IPS-18c (cell line): Measurements from ENCODE around the gene HAUS6.
"Not testable (repeated sequence)": the region's sequence is repeated elsewhere in the genome, so short reads cannot be mapped to it uniquely, and the experiment has no call there.

ENCODE experiments used
- H3K4me3 ChIP-seq: 2 replicates; pipeline ENCODE4 v1.7.0; 2013; ENCODE audit warnings: low read depth, mild to moderate bottlenecking, low read length, moderate library complexity; ENCODE audit not compliant: insufficient read depth
- H3K9me3 ChIP-seq: one replicate; pipeline ENCODE4 v1.6.1; 2013; ENCODE audit warnings: mild to moderate bottlenecking, low read length, moderate library complexity; ENCODE audit not compliant: control insufficient read depth, insufficient read depth

HAUS6 gene

DNA sequence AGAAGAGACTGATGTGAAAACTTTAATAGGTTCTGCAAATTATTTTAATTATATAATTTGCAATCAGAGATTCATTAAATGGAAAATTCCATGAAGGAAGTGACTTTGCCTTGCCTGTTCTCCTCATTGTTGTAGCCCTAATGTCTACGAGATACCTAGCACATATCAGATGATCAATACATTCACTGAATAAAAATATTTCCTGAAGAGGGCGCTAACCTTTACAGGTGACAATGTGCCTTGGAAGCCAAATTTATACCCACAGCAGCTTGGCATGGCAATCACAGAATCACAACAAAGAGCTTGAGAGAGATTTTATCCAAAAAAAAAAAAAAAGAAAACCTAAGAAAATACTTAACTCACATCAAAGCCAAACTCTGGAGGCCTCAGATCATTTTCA, 17.4 kb downstream of the HAUS6 start:
- Histone ChIP-seq H3K4me3 (no peak overlapping the region), H3K9me3 (no peaks in the 10 kb centered on the region)

DNA sequence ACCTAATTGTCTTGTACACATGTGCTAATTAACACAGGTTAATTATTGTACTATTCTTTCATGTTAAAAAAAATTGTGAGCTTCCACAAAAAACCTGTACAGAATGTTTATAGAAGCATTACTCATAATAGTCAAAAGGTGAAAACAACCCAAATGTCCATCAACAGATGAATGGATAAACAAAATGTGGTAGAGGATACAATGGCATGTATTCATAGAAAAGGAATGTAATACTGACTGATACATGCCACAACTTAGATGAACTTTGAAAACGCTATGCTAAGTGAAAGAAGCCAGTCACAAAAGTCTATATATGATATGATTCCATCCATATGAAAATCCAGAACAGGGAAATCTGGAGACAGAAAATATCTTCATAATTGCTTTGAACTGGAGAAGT, 27.9 kb downstream of the HAUS6 start:
- Histone ChIP-seq H3K9me3 (peaks cover 2% of the 10 kb centered on the region), H3K4me3 (no peak overlapping the region)

DNA sequence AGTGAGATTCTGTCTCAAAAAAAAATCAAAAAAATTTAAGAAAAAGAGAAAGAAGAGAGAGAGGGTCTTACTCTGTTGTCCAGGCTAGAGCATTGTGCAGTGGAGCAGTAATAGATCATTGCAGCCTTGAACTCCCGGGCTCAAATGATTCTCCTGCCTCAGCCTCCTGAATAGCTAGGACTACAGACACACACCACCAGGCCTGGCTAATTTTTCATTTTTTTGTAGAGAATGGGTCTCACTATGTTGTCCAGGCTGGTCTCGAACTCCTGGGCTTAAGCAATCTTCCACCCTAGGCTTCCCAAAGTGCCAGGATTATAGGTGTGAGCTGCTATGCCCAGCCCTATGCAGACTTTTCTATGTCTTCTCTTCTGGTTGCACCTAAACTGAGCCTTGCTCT, 28.5 kb downstream of the HAUS6 start:
- Histone ChIP-seq H3K4me3 (no peak overlapping the region), H3K9me3 (peaks cover 2% of the 10 kb centered on the region)

DNA sequence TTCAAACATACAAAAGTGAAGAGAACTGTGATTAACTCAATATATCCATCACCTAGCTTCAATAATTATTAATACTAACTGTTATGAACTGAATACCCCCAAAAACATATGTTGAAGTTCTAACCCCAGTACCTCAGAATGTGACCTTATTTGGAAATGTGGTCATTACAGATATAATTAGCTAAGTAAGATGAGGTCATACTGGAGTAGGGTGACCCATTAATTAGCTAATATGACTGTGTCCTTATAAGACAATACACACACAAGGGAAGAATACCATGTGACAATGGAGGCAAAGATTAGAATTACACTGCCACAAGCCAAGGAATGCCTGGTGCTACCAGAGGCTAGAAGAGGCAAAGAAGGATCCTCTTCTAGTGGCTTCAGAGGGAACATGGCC, 45.7 kb downstream of the HAUS6 start:
- Histone ChIP-seq H3K9me3 (no peaks in the 10 kb centered on the region), H3K4me3 (no peak overlapping the region)

DNA sequence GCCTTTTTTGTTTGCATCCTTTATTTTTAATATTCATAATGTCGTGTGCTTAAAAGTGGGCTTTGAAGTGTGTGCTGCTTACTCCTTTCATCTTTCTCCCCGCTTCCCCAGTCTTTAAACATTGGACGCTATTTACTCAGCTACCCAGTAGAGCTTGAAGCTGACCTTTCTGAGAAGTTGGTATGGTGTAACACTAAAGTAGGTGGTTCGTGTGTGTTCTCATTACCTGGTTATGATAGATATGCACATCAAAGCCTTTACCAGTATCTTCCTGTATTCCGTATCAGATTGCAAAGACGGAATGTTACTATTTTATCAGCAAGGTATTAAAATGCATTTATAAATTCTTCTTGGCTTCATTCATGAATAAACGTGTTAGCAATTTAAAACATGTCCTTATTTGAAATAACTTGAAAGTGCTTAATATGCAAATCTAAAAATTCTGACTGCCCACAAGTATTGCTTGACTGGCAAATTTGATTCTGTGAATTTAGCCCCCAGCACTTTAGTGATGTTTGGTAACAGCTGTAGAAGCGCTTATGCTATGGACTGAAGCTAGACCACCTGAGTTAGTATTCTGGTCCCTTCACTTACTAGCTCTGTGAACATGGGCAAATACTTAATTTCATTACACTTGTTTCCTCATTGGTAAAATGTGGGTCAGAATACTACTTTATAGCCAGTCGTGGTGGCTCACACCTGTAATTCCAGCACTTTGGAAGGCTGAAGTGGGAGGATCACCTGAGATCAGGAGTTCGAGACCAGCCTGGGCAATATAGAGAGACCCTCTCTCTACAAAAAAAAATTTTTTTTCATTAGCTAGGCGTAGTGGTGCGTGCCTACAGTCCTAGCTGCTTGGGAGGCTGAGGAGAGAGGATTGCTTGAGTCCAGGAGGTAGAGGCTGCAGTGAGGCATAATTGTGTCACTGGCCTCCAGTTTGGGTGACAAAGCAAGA, 51.8 kb downstream of the HAUS6 start:
- H3K4me3 ChIP-seq = peak overlapping the region; percentile 81
- H3K9me3 ChIP-seq = no peaks in the 10 kb centered on the region

DNA sequence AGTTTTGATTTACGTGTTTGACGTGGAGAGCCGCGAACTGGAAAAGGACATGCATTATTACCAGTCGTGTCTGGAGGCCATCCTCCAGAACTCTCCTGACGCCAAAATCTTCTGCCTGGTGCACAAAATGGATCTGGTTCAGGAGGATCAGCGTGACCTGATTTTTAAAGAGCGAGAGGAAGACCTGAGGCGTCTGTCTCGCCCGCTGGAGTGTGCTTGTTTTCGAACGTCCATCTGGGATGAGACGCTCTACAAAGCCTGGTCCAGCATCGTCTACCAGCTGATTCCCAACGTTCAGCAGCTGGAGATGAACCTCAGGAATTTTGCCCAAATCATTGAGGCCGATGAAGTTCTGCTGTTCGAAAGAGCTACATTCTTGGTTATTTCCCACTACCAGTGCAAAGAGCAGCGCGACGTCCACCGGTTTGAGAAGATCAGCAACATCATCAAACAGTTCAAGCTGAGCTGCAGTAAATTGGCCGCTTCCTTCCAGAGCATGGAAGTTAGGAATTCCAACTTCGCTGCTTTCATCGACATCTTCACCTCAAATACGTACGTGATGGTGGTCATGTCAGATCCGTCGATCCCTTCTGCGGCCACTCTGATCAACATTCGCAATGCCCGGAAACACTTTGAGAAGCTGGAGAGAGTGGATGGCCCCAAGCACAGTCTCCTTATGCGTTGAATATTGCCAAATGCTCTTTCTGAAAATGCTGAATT, 52.6 kb downstream of the HAUS6 start:
- Histone ChIP-seq H3K4me3 (peak overlapping the region; percentile 81), H3K9me3 (no peaks in the 10 kb centered on the region)

DNA sequence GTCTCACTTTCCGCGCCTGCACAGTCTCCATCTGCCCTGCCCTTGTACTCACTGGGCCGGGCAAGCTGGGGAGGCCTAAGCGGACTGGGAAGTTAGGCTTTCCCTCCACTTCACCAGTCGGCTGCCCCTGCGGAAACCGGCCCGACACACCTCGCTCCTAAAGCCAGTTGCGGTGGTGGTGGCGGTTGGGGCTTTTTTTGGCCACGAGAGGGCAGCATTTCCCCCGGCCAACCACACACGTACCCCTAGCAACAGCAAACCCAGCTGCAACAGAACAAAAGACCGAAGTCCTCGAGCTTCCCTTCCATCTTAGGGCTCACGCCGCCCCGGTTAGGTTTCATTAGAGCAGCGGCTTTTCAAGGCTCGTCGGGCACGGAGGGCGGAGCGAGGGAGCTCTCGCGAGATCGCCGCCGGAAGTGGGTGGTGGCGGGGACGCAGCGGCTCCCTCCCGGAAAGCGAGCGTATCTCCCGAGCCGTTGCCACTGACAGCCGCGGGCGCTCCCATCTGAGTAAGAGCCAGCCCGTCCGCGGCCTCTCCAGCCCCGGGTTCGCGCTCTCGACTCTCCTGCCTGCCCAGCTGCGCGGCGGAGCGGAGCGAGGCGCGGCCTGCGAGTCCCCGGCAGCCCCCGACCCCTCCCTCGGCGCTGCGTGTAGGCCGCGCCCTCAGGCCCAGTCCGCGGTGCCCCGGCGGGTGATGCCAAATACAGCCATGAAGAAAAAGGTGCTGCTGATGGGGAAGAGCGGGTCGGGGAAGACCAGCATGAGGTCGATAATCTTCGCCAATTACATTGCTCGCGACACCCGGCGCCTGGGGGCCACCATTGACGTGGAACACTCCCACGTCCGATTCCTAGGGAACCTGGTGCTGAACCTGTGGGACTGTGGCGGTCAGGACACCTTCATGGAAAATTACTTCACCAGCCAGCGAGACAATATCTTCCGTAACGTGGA, 53.5 kb downstream of the HAUS6 start, which contains the start of gene RRAGA:
TSS of gene RRAGA (plus strand) at position 462 of the 951 bp plus-strand sequence. CDS start at position 695, 233 bp downstream.
- peak within 1 kb of the TSS; percentile 81 for H3K4me3 ChIP-seq

DNA sequence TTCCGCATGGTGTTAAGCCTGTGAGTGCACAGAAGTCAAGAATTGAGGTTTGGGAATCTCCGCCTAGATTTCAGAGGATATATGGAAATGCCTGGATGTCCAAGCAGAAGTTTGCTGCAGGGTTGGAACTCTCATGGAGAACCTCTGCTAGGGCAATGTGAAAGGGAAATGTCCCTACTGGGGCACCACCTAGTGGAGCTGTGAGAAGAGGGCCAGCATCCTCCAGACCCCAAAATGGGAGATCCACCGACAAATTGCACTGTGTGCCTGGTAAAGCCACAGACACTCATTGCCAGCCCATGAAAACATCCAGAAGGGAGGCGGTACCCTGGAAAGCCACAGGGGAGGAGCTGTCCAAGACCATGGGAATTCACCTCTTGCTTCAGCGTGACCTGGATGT, 66.1 kb downstream of the HAUS6 start:
- Histone ChIP-seq H3K9me3 (no peaks in the 10 kb centered on the region), H3K4me3 (no peak overlapping the region)

More for the DNA sequence above, 53.5 kb downstream of the HAUS6 start, which contains the start of gene RRAGA:
- H3K9me3 ChIP-seq = no peaks in the 10 kb centered on the region

DNA sequence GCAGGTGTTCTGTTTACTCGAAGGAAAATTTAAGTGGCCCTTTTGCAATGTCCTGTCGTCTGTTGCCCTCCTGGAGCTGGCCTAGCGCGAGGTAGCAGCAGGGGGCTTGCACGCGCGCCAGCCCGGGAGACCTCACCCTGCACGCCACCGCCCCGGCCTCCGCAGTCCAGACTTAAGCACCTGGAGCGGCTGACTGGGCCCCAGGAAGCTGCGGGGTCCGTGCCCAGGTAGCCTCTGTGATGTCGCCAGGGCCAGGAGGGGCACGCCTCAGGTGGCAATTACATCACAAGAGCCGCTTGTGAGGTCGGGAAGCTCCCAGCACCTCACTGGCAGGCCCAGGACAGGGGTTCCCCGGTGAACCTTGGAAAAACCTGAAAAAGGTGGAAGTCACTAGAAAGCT, 69.7 kb downstream of the HAUS6 start, which contains the start of gene SAXO1:
TSS of gene SAXO1 (minus strand) at position 195 of the 400 bp plus-strand sequence. CDS start 301 bp downstream, outside the sequence.
- Histone ChIP-seq H3K4me3 (no peak within 1 kb of the TSS), H3K9me3 (no peaks in the 10 kb centered on the region)

DNA sequence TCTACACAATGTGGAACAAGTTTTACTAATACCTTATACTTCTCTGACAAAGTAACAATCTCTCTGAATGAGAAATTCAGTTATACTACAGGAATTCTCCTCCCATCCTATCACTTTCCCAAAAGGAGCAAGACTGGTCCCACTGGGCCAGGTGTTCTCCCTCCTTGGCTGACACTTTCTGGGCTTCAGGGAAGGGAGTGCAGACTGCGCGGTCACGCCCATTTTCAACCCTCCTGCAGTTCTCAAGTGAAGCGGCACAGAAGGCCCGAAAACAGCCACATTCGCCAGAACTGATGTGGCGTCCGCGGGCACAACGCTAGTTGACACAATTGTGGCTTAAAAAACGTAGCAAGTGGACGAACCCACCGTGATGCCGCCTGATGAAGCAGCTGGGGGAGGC, 70.3 kb downstream of the HAUS6 start:
- Histone ChIP-seq H3K4me3 (no peak overlapping the region), H3K9me3 (no peaks in the 10 kb centered on the region)

DNA sequence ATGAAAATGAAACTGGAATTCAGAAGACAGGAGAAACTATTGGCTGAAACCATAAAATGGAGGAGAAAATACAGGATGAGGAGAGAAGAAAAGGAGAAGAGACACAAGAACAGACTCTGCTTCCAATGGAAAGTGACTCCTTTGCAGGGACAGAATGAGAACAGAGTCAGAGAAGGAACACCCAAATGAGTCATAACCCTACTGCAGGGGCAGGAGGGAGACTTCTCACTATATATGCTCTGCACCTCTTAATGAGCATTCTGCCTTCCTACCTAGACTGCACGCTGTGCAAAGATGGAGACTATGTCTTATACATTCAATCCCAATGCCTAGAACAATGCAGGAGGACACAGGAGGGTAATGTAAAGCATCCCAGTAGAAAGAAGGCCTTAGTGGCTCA, 71.8 kb downstream of the HAUS6 start:
- Histone ChIP-seq H3K9me3 (no peaks in the 10 kb centered on the region), H3K4me3 (no peak overlapping the region)

DNA sequence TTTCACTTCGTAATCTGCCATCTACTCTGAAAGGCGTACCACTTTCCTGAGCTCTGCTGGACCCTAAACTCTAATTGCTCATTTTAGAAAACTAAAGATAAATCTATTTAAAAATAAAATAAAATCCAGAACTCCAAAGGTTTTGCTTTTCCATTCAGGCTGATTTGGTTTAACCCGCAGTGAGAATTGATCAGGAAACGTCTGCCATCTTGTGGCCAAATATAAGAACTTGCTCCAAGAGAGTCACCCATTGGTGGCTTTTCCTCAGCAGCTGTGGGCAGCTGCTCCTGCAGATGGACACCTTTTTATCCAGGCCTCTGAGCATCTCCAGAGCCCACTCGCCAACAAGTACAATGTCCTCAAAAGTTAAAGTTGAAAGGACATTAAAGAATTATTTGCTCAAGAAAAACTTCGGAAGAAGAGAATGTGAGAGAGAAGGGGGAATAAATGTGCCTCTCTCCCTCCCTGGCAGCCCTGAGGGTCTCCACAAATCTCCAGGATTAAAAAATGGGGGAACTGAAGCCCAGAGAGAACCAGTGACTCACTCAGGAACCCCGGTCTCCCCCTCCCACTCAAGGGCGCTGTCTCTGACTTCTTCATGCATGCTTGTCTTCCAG, 73.8 kb downstream of the HAUS6 start:
- Histone ChIP-seq H3K9me3 (no peaks in the 10 kb centered on the region), H3K4me3 (no peak overlapping the region)

DNA sequence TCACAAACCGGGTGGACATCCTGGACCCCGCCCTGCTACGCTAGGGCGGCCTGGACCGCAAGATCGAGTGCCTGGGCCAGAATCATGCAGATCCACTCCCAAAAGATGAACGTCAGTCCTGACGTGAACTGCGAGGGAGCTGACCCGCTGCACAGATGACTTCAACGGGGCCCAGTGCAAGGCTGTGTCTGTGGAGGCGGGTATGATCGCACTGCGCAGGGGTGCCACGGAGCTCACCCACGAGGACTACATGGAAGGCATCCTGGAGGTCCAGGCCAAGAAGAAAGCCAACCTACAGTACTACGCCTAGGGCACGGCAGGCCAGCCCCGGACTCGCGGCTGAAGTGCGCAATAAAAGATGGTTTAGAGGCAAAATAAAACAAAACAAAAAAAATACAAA, 74.9 kb downstream of the HAUS6 start:
- H3K4me3 ChIP-seq = no peak overlapping the region
- no peaks in the 10 kb centered on the region for H3K9me3 ChIP-seq

DNA sequence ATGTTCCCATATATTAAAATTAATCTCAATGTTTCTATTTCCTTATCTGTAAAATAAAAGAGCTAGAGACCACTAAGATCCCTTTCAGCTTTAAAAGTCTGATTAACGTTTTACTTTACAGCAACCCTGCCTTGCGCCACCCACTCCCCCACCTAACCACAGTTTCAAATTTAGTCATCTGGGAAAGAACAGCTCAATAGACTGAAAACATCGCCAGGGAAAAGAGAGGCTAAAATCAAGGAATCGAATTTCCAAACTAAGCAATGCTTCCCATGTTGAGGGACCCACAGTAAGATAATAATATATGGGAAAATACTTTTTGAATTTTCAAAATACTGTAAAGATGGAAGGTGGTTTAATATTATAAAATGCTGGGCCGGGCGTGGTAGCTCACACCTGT, 76.3 kb downstream of the HAUS6 start:
- Histone ChIP-seq H3K4me3 (no peak overlapping the region), H3K9me3 (no peaks in the 10 kb centered on the region)

DNA sequence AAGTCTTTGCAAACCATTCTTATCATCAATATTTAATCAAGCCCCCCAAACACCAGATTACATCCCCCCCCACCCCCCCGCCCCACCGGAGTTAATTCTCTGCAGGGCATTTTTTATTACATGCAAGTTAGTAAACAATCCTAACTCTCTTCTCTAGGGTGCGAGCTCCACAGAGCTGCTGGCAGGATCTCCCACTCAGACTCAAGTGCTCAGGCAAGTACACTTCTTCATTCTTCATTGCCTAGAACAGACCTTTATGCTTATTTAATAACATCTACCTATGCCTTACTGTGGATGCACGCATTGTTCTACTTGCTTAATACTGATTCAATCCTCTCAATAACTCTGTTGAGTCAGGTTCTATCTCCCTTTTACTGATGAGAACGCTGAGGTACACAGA, 79.6 kb downstream of the HAUS6 start:
- Histone ChIP-seq H3K4me3 (no peak overlapping the region), H3K9me3 (no peaks in the 10 kb centered on the region)

DNA sequence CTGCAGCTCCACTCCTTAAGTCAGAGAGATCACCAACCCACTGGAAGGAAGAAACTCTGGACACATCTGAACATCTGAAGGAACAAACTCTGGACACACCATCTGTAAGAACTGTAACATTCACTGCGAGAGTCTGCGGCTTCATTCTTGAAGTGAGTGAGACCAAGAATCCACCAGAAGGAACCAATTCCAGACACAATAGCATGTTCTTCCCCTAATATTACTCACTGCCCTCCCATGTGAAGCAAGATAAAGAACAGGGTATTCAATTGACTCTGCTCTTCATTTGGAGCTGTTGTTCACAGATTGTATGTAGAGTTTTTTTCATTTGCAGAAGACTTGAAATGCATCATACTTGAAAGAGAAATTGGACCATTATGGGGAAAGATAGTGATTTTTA, 80.5 kb downstream of the HAUS6 start:
- Histone ChIP-seq H3K4me3 (no peak overlapping the region), H3K9me3 (no peaks in the 10 kb centered on the region)

DNA sequence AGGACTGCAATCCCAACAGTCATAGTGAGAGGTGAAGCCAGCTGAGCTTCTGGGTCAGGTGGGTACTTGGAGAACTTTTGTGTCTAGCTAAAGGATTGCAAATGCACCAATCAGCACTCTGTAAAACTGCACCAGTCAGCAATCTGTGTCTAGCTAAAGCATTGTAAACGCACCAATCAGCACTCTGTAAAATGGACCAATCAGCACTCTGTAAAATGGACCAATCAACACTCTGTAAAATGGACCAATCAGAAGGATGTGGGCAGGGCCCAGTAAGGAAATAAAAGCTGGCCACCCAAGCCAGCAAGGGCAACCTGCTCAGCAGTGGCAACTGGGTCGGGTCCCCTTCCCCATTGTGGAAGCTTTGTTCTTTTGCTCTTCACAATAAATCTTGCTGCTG, 81.1 kb downstream of the HAUS6 start:
- not testable (repeated sequence) for H3K9me3 ChIP-seq, H3K4me3 ChIP-seq
